ES-I3 (cell line): ENCODE measurements around the gene TUFT1.

Experiments
- H3K36me3 ChIP-seq: 2 replicates; pipeline ENCODE4 v1.6.1; 2013; ENCODE audit warnings: mild to moderate bottlenecking, low read length, control low read depth, moderate library complexity; ENCODE audit not compliant: insufficient read depth
- H3K4me1 ChIP-seq: 2 replicates; pipeline ENCODE4 v1.6.1; 2013; ENCODE audit warnings: mild to moderate bottlenecking, control low read depth, low read length; ENCODE audit not compliant: insufficient read depth
- H3K9ac ChIP-seq: 2 replicates; pipeline ENCODE4 v1.6.1; 2013; ENCODE audit warnings: low read depth, mild to moderate bottlenecking, low read length, moderate library complexity
- H3K9me3 ChIP-seq: 2 replicates; pipeline ENCODE4 v1.6.1; 2013; ENCODE audit warnings: mild to moderate bottlenecking, low read length, moderate library complexity; ENCODE audit not compliant: control insufficient read depth, insufficient read depth

Gene TUFT1

DNA sequence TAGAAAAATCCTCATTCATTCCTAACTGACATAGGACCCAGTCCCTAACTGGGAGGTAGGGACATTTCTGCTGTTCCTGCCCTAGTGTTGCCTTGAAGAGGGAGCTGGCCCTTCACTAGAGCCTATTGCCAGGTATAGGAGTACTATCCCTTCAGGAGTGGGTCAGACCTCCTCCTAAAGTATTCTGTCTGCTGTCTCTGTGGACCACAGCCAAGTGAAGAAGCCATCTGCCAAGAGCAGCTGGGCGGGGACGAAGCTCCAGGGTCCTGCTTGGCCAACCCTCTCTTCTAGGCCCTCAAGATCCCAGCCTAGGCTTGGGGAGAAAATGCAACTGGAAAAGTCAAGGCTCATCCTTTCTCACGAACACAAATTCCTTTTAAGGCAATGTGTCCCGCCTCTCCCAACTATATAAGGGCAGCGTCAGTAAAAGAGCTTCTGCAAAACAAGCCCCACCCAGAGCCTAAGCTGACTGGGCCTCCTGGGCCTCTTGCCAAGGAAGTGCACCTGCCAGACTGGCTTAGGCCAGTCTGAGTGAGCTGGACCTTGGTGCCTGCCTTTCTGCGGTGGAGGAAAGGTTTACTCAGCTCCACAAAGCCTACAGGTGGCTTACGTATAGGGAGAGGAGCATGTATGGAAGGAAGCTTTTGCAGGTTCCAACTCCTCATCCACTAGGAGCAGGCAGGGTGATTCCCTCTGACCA lies 638 bp upstream of the TUFT1 start:
- Histone ChIP-seq H3K9me3 (no peaks in the 10 kb centered on the region), H3K36me3 (no peaks in the 10 kb centered on the region; the same call in 1 of the 2 replicates), H3K9ac (peak overlapping the region; percentile 63), H3K4me1 (peaks cover 10% of the 10 kb centered on the region; the same call in 1 of the 2 replicates)

DNA sequence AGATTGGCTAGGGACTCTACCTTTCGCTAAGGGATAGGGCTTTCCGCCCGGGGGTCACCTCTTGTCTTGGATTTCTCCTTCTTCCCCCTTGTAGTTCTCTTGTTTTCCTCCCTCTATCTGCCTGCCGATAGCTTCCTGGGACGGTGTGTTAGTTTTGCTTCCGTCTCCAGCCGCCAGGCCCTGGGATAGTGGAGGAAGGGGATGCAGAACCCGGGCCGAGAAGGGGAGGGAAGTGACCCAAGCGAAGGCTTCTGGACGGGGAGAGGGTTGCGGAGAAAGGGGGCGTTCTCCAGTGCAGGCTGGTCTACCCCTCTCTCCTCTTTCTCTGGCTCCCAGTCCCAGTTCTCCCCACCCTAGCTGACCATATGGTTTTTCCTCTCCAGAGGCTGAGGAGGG lies 871 bp downstream of the TUFT1 start:
- H3K4me1 ChIP-seq: peaks cover 10% of the 10 kb centered on the region; the same call in 1 of the 2 replicates
- H3K9ac ChIP-seq: peak overlapping the region; percentile 63
- no peaks in the 10 kb centered on the region; the same call in 1 of the 2 replicates for H3K36me3 ChIP-seq
- H3K9me3 ChIP-seq: no peaks in the 10 kb centered on the region

DNA sequence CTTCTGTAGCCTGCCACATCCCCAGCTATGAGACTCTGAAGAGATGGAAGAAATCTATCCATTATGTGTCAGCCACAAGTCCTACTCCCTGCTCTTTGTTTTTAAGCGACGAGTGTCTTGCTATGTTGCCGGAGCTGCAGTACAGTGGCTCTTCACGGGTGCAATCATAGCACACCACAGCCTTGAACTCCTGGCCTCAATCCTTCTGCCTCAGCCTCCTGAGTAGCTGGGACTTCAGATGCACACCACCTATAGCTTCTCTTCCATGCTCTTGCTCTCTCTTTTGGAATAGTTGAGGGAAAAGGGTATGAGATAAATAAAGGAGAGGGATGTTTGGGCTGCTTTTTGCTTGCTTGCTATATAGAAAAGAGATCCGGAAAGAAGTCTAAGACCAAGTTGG lies 1.6 kb downstream of the TUFT1 start:
- H3K9ac ChIP-seq: peak overlapping the region; percentile 63; the same call in 1 of the 2 replicates
- no peaks in the 10 kb centered on the region; the same call in 1 of the 2 replicates for H3K36me3 ChIP-seq
- H3K9me3 ChIP-seq: no peaks in the 10 kb centered on the region
- H3K4me1 ChIP-seq: peaks cover 10% of the 10 kb centered on the region; the same call in 1 of the 2 replicates

DNA sequence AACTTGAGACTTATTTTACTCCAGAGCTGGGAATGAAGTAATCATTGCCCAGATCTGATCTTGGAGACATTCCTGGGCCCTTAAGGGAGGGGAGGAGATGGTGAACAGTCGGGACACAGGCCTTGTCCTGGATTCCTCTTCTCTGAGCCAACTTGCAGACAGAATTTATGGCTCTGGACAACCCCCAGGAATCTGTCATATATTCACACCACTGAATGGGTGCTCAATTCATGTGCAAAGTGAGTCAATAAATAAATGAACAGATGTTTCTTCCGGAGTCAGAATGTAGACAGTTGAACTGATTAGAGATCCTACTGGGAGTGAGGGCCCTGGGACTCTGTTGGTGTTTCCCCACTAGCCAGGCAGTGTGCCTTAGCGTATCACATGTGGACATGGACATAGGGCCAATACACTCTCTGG lies 2.6 kb downstream of the TUFT1 start:
- Histone ChIP-seq H3K4me1 (peaks cover 12% of the 10 kb centered on the region), H3K36me3 (no peaks in the 10 kb centered on the region), H3K9me3 (no peaks in the 10 kb centered on the region), H3K9ac (no peak overlapping the region)

DNA sequence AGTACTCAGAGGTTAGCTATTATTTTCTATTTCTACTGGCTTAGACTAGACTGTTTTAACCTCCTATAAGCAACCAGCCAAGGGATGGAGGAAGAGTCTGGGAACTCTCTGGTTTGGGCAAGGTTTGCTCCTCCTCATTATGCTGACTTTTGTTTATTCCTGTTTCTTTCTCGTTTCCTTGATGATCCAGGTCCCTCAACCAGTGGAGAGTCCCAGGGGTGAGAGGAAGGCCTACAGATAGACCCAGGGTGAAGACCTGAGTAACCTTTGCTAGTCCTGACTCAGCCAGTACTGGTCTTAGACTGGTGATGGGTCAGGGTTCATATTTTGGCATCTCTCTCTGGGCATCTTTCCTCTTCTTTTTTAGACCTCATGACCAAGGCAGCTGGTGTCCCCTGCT lies 5.4 kb downstream of the TUFT1 start:
- H3K36me3 ChIP-seq: no peaks in the 10 kb centered on the region
- peaks cover 25% of the 10 kb centered on the region for H3K4me1 ChIP-seq
- H3K9me3 ChIP-seq: no peaks in the 10 kb centered on the region
- H3K9ac ChIP-seq: no peak overlapping the region

DNA sequence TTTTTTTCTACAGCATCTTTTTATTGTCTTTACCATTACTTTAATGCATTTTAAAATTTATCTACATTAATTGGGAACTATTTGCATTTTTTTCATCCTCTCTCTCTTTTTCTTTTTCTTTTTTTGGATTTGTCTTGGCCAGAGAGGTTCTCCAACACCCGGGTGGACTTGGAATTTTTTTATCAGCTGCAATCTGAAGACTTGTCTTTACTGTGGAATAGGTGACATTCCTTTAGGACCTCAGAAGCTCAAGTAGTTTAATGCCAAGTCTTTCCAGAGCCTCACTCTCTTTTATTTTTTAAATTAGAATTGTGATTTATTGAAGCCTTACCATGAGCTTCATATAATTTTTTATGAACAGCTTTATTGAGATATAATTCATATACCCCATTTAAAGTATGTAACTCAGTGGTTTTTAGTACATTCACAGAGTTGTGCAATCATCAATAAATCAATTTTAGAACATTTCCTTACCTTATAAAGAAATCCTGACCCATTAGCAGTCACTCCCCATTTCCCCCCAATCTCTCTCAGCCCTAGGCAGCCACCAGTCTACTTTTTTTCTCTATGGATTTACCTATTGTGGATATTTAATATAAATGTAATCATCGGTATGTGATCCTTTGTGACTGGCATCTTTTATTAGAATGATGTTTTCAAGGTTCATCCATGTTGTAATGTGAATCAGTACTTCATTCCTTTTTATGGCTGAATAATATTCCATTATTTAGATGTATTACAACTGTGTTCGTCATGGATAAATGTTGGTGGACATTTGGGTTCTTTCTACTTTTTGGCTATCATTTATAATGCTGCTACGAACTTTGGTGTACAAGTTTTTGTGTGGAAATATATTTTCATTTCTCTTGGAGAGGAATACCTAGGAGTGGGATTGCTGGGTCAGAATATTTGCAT lies 6.2 kb downstream of the TUFT1 start:
- Histone ChIP-seq H3K4me1 (peaks cover 25% of the 10 kb centered on the region), H3K9ac (no peak overlapping the region), H3K9me3 (no peaks in the 10 kb centered on the region), H3K36me3 (no peaks in the 10 kb centered on the region)

DNA sequence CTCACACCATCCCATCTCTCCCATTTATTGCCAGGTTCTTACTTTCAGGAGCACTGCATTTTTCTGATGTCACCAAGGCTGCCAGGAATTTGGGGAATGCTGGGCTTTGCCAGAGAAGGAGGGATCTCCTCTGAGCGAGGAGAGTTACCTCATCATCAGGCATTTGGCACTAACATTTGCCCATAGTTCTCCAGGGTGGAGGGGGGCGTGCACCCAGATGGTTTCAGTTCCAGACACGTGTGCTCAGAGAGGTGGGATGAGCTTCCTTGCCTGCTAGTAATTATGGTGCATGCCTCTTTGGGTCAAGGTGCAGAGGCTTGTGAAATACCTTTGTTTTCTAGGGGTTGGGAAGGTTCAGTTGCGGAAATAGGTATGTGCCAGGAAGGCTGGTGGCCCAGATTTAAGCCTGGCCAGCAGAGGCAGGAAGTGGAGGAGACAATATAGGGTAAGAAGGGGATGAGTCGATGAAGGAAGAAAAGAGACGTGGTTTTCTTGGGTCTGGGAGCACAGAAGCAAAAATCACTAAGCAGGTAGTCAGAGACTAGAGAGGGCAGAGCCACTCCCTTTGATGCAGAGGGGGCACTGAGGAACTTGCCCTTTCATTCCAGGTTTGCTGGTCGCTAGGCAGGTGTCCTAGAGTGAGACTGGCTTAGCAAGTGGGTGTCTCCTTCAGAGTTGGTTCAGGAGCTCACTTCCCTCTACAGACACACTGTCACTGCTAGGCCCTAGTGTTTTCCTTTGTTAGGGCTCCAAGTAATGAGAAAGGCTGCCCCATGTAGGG lies 7.2 kb downstream of the TUFT1 start:
- Histone ChIP-seq H3K36me3 (no peaks in the 10 kb centered on the region), H3K9ac (peak overlapping the region; percentile 8; the same call in 1 of the 2 replicates), H3K9me3 (no peaks in the 10 kb centered on the region), H3K4me1 (peaks cover 19% of the 10 kb centered on the region)

DNA sequence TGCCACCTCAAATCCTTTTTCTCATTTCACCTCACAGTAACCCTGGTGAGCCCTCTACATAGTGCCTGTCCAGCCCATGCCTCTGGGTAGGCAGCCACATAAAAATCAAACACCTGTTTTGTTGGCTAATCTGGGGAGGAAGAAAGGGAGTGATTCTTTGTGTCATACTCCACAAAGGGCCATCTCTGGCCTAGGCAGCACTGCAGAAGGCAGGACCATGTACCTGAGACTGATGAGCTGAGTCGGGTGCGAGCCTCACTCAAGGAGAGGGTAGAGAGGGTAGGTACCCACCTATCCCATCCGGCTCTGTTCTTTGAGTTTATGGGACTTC lies 7.8 kb downstream of the TUFT1 start:
- Histone ChIP-seq H3K9ac (no peak overlapping the region), H3K9me3 (no peaks in the 10 kb centered on the region), H3K36me3 (no peaks in the 10 kb centered on the region), H3K4me1 (peaks cover 19% of the 10 kb centered on the region)

DNA sequence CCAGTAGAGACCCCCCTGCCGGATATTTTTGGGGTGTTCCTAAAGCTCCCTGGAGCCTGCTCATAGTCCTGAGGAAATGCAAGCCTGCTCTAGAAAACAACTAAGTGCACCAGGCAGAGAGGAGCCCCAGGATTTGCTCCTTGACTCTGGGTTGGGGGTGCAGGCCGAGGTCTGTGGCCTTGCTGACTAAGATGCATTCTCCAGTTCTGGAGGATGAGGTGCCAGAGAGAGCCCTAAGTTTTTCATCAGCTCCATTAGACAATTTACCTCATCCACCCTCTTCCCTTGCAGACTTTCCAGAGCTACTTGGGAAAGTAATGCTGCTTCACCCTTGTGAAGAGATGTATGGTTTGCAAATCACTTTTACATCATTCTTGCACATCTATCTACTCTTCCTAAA lies 9.1 kb downstream of the TUFT1 start:
- peaks cover 19% of the 10 kb centered on the region for H3K4me1 ChIP-seq
- no peaks in the 10 kb centered on the region for H3K9me3 ChIP-seq
- H3K36me3 ChIP-seq: no peaks in the 10 kb centered on the region
- no peak overlapping the region for H3K9ac ChIP-seq

DNA sequence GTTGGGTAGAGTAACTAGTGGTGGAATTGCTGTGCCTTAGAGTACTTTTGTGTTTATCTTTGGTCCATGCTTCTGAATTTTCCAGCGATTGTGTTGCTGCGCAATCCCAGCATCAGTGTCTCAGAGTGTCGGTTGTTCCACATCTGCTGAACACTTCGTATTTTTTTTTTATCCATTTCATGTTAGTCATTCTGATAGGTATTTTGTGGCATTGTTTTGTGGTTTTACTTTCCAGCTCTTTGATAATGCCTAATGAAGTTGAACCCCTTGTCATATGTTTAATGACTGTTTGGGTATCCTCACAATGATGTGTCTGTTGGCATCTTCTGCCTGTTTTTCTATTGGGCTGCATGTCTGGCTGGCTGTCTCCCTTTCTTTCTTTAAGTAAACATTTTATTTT lies 13.6 kb downstream of the TUFT1 start:
- Histone ChIP-seq H3K9me3 (no peaks in the 10 kb centered on the region), H3K36me3 (no peaks in the 10 kb centered on the region; the same call in 1 of the 2 replicates), H3K9ac (no peak overlapping the region), H3K4me1 (peaks cover 7% of the 10 kb centered on the region)

DNA sequence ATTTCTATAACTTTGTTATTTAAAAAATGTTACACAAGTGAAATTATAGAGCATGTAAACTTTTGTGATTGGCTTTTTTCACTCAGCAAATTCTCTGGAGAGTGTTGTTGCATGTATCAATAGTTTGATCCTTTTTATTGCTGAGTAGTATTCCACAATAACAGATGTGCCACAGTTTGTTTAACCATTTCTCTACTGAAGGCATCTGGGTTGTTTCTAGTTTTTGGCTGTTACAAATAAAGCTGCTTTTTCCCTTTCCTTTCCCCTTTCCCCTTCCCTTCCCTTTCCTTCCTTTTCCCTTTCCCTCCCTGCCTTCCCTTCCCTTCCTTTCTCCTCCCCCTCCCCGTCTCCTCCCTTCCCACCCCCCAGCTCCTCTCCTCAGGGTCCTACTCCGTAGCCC lies 15.9 kb downstream of the TUFT1 start:
- Histone ChIP-seq H3K9ac (no peak overlapping the region), H3K9me3 (no peaks in the 10 kb centered on the region), H3K4me1 (no peaks in the 10 kb centered on the region), H3K36me3 (no peaks in the 10 kb centered on the region; the same call in 1 of the 2 replicates)

DNA sequence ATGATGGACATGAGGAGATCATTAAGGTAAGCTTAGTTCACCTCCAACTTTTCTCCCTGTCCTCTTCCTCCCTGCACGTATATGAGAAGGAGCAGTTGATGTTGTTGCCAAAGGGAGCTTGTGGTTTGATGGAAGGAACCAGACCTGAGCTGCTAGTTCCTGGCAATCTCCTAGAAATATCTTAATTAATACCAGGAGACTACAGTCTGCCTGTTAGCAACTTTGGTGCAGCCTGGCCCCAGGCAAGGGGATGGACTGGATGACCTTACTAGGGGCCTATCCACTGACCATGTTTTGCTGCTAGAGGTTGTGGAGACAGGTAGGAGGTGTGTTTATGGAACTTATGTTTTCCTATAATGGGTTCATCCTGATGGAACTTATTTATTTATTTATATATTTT lies 22.6 kb downstream of the TUFT1 start:
- H3K36me3 ChIP-seq: peaks cover 3% of the 10 kb centered on the region; the same call in 1 of the 2 replicates
- H3K9me3 ChIP-seq: no peaks in the 10 kb centered on the region
- no peak overlapping the region for H3K9ac ChIP-seq
- peaks cover 12% of the 10 kb centered on the region for H3K4me1 ChIP-seq

DNA sequence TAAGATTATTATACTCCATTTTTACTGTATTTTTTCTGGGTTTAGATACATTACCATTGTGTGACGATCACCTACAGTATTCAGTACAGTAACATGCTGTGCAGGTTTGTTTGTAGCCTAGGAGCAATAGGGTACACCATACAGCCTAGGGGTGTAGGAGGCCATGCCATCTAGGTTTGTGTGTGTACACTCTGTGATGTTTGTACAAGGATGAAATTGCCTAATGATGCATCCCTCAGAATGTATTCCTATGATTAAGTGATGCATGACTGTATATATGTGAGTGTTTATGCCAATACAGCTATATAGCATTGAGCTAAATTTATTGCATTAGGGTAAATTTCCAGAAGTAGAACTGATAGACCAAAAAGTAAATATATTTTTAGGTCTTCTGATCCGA lies 23.3 kb downstream of the TUFT1 start:
- H3K36me3 ChIP-seq: peaks cover 3% of the 10 kb centered on the region; the same call in 1 of the 2 replicates
- peaks cover 12% of the 10 kb centered on the region for H3K4me1 ChIP-seq
- no peak overlapping the region for H3K9ac ChIP-seq
- H3K9me3 ChIP-seq: no peaks in the 10 kb centered on the region

DNA sequence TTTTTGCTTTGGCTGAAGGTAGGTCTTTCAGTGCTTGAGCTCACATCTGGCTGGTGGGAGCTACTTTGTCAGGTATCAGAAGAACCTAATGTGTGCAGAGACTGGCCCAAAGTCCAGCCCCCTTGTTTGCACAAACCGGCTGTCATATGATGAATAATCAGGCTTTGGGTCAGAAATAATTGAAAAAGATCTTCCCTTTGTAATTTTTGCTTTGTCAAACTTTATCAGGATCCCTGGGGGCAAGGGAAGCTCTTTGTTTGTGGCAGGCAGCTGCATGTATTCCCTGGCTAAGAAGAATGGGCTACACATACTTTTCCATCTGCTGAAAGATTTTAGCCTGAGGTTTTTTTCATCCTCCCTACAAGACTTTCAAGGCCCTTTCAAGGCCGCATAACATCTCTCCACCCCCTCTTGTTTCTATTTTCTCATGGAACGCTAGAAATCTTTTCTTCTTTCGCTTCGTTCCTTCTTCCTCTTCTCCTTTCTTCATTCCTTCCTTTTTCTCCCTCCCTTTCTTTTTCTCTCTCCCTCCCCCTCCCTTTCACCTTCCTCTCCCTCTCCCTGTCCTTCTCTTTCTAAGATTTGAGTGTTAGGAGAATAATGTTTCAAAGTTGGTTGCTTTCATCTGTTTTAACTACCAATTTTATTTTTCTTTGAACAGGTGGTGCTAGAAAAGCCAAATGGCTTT lies 25.5 kb downstream of the TUFT1 start:
- Histone ChIP-seq H3K36me3 (0 out of 2 replicates have a peak, but pooled peaks cover 9% of the 10 kb centered on the region), H3K4me1 (peaks cover 12% of the 10 kb centered on the region), H3K9ac (no peak overlapping the region), H3K9me3 (no peaks in the 10 kb centered on the region)
